Measurements from ENCODE around the gene NOTCH4.
A peak's percentile ranks its signal among the peaks of the same experiment; 100 is the strongest.

NOTCH4 gene

DNA sequence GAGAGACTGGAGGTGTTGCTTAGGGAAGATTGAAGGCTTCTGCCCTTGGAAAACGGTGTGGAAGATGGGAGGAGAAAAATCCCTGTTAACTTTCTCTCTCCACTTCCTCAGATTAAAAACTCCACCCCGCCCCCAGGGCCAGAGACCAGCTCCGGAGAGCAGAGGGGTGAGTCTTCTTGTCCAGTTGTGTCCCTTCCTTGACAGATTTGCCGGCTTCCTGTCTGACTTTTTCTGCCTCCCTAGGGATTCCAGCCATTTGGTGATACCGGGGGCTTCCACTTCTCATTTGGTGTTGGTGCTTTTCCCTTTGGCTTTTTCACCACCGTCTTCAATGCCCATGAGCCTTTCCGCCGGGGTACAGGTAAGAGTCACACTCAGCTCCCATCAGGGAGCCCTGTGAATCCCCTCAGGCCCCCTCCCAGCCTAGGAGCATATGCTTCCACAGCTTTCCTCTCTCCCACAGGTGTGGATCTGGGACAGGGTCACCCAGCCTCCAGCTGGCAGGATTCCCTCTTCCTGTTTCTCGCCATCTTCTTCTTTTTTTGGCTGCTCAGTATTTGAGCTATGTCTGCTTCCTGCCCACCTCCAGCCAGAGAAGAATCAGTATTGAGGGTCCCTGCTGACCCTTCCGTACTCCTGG, 44.0 kb downstream of the NOTCH4 start:
- Histone ChIP-seq H3K79me2 (ENCODE audit: insufficient read depth, low read length) (peaks cover 53% of the 10 kb centered on the region), H3K9me2 (replicated peaks; ENCODE audit: low read depth, low read length) (no peaks in the 10 kb centered on the region), H2AFZ (ENCODE audit: low read length) (no peak overlapping the region), H3K4me2 (ENCODE audit: low read depth, low read length, poor library complexity, severe bottlenecking) (peak overlapping the region; percentile 90), H3K9ac (ENCODE audit: low read depth, low read length, poor library complexity, severe bottlenecking) (peak overlapping the region; percentile 93), H3K4me3 (ENCODE audit: low read length, poor library complexity, severe bottlenecking) (peak overlapping the region; percentile 88), H3K9me3 (ENCODE audit: insufficient read depth, low read depth, low read length) (no peaks in the 10 kb centered on the region), H4K20me1 (ENCODE audit: insufficient read depth, low read length, poor library complexity, severe bottlenecking) (no peaks in the 10 kb centered on the region), H3F3A (ENCODE audit: low read depth) (peaks cover 4% of the 10 kb centered on the region; the same call in 1 of the 2 replicates), H3K36me3 (ENCODE audit: insufficient read depth, low read length) (peaks cover 13% of the 10 kb centered on the region; the same call in 1 of the 2 replicates), H3K27me3 (ENCODE audit: insufficient read depth, low read length, poor library complexity, severe bottlenecking) (no peaks in the 10 kb centered on the region), H3K4me1 (ENCODE audit: insufficient read depth, low read length, poor library complexity, severe bottlenecking) (peaks cover 30% of the 10 kb centered on the region)
- TF ChIP-seq CTCF (conservative IDR thresholded peaks at IDR 0.05; ENCODE audit: low read length), result no peak
- TF ChIP-seq EZH2phosphoT487 (IDR thresholded peaks at IDR 0.05; ENCODE audit: borderline replicate concordance), result no peak

- Histone ChIP-seq H3K4me1 (ENCODE audit: insufficient read depth, low read length, poor library complexity, severe bottlenecking) (peaks cover 37% of the 10 kb centered on the region), H3F3A (ENCODE audit: low read depth) (peaks cover 4% of the 10 kb centered on the region; the same call in 1 of the 2 replicates), H3K9me3 (ENCODE audit: insufficient read depth, low read depth, low read length) (no peaks in the 10 kb centered on the region), H4K20me1 (ENCODE audit: insufficient read depth, low read length, poor library complexity, severe bottlenecking) (no peaks in the 10 kb centered on the region), H2AFZ (ENCODE audit: low read length) (0 out of 2 replicates have a peak overlapping the region, but pooled peaks have one; percentile 32), H3K27me3 (ENCODE audit: insufficient read depth, low read length, poor library complexity, severe bottlenecking) (no peaks in the 10 kb centered on the region), H3K9me2 (replicated peaks; ENCODE audit: low read depth, low read length) (no peaks in the 10 kb centered on the region), H3K79me2 (ENCODE audit: insufficient read depth, low read length) (peaks cover 60% of the 10 kb centered on the region), H3K36me3 (ENCODE audit: insufficient read depth, low read length) (peaks cover 12% of the 10 kb centered on the region; the same call in 1 of the 2 replicates), H3K4me3 (ENCODE audit: low read length, poor library complexity, severe bottlenecking) (peak overlapping the region; percentile 88), H3K4me2 (ENCODE audit: low read depth, low read length, poor library complexity, severe bottlenecking) (peak overlapping the region; percentile 90), H3K9ac (ENCODE audit: low read depth, low read length, poor library complexity, severe bottlenecking) (peak overlapping the region; percentile 93)
- TF ChIP-seq EZH2phosphoT487 (IDR thresholded peaks at IDR 0.05; ENCODE audit: borderline replicate concordance) (no peak), CTCF (conservative IDR thresholded peaks at IDR 0.05; ENCODE audit: low read length) (no peak)
Measured at GRCh38 chr6:32178547-32179440, 45.1 kb downstream of the NOTCH4 start.

DNA sequence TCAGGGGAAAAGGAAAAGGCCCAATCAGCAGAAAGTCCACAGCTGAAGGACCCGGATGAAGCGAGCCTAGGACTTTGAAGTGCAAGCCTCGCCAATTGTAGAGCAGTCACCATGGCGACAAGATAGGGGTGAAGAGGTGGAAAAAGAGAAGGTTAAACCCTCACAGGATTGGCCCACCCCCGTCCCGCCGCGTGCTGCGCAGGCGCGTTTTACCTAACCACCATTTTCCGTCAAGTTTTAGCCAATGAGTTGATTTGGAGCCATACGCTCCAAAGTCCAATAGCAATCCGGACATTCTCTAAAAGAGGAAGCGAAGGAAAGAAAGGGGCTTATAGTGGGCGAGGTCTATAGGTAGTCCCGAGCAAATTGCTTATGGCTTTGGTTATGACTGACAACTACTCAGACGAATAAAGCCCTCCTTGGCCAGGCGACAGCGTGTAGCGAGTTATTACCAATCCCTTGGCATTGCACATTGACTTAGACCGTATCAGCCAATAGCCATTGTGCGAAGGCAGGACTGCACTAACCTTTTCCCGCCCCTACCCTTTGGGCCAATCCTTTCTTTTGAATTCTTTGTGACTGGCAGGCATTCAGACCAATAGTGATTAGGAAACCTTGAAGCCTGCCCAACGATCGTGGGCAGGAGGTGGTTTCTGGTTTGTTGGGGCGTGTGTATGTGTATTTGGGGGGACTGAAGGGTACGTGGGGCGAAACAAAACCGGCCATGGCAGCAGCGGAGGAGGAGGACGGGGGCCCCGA, 45.9 kb downstream of the NOTCH4 start, which contains the start of gene RNF5:
Gene RNF5 (plus strand): TSS at position 618 of the 759 bp plus-strand sequence. CDS start 107 bp downstream, at position 725.
- Histone ChIP-seq H3K4me1 (ENCODE audit: insufficient read depth, low read length, poor library complexity, severe bottlenecking) (peaks cover 44% of the 10 kb centered on the region), H4K20me1 (ENCODE audit: insufficient read depth, low read length, poor library complexity, severe bottlenecking) (no peaks in the 10 kb centered on the region), H3K9ac (ENCODE audit: low read depth, low read length, poor library complexity, severe bottlenecking) (peak within 1 kb of the TSS; percentile 98), H3K79me2 (ENCODE audit: insufficient read depth, low read length) (peaks cover 64% of the 10 kb centered on the region), H3K4me3 (ENCODE audit: low read length, poor library complexity, severe bottlenecking) (peak within 1 kb of the TSS; percentile 88), H3F3A (ENCODE audit: low read depth) (peaks cover 4% of the 10 kb centered on the region; the same call in 1 of the 2 replicates), H3K36me3 (ENCODE audit: insufficient read depth, low read length) (peaks cover 4% of the 10 kb centered on the region; the same call in 1 of the 2 replicates), H3K27me3 (ENCODE audit: insufficient read depth, low read length, poor library complexity, severe bottlenecking) (no peaks in the 10 kb centered on the region), H3K4me2 (ENCODE audit: low read depth, low read length, poor library complexity, severe bottlenecking) (peak within 1 kb of the TSS; percentile 90), H2AFZ (ENCODE audit: low read length) (peak within 1 kb of the TSS; percentile 81), H3K9me2 (replicated peaks; ENCODE audit: low read depth, low read length) (no peaks in the 10 kb centered on the region), H3K9me3 (ENCODE audit: insufficient read depth, low read depth, low read length) (no peaks in the 10 kb centered on the region)
- no peak for TF ChIP-seq CTCF (conservative IDR thresholded peaks at IDR 0.05; ENCODE audit: low read length)
- no peak for TF ChIP-seq EZH2phosphoT487 (IDR thresholded peaks at IDR 0.05; ENCODE audit: borderline replicate concordance)
